Lower leg skin (tissue), 3 donors: ENCODE data around the gene COQ2.

Experiments used
- POLR2A ChIP-seq, 2 donors: fragments of 450-650 bp; IDR thresholded peaks; one replicate each; pipeline ENCODE4 v1.6.1; 2016 to 2017; ENCODE audit warnings: antibody characterized with exemption in 2 of 2, mild to moderate bottlenecking in 1 of 2, moderate library complexity in 1 of 2
- TF ChIP-seq, protein P1 (sequence below), 3 donors: fragments of 450-650 bp; IDR thresholded peaks; one replicate each; pipeline ENCODE4 v1.5.1; 2016; ENCODE audit warnings: antibody characterized with exemption in 3 of 3, mild to moderate bottlenecking in 3 of 3, moderate library complexity in 2 of 3

GRCh38 chr4:83230928-83231327 is 53.7 kb downstream of the COQ2 start:
- TF ChIP-seq, protein P1, sequence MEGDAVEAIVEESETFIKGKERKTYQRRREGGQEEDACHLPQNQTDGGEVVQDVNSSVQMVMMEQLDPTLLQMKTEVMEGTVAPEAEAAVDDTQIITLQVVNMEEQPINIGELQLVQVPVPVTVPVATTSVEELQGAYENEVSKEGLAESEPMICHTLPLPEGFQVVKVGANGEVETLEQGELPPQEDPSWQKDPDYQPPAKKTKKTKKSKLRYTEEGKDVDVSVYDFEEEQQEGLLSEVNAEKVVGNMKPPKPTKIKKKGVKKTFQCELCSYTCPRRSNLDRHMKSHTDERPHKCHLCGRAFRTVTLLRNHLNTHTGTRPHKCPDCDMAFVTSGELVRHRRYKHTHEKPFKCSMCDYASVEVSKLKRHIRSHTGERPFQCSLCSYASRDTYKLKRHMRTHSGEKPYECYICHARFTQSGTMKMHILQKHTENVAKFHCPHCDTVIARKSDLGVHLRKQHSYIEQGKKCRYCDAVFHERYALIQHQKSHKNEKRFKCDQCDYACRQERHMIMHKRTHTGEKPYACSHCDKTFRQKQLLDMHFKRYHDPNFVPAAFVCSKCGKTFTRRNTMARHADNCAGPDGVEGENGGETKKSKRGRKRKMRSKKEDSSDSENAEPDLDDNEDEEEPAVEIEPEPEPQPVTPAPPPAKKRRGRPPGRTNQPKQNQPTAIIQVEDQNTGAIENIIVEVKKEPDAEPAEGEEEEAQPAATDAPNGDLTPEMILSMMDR (IDR thresholded peaks at IDR 0.05): no peak
- TF ChIP-seq POLR2A (IDR thresholded peaks at IDR 0.05): no peak
